GM23248 (cell line): Measurements from ENCODE around the gene CDK14. TPM values are rescaled to one million over a fixed set of nuclear protein-coding genes. Genes with fewer than 3 reads are reported as not detected.

Experiments
- DNase-seq: peaks from one replicate; pipeline ENCODE4 v3.0.0-alpha.2; 2015
- H2AFZ ChIP-seq: fragments of 200-600 bp; sonication (generic); 2 replicates; pipeline ENCODE4 v1.6.1; 2016; ENCODE audit warnings: antibody characterized with exemption
- H3F3A ChIP-seq: fragments of 200-600 bp; sonication (generic); 2 replicates; pipeline ENCODE4 v1.6.1; 2016; ENCODE audit warnings: mild to moderate bottlenecking, antibody characterized with exemption, mixed run types; ENCODE audit not compliant: insufficient read depth
- H3K27ac ChIP-seq: fragments of 200-600 bp; sonication (generic); 2 replicates; pipeline ENCODE4 v1.5.1; 2016; ENCODE audit warnings: mild to moderate bottlenecking
- H3K27me3 ChIP-seq: fragments of 200-600 bp; sonication (generic); replicated peaks from 2 replicates; pipeline ENCODE4 v1.6.1; 2016; ENCODE audit warnings: mild to moderate bottlenecking; ENCODE audit not compliant: insufficient read depth
- H3K36me3 ChIP-seq: fragments of 200-600 bp; sonication (generic); 2 replicates; pipeline ENCODE4 v1.6.1; 2016; ENCODE audit warnings: low read depth, mild to moderate bottlenecking
- H3K4me1 ChIP-seq: fragments of 200-600 bp; sonication (generic); 2 replicates; pipeline ENCODE4 v1.6.1; 2016; ENCODE audit warnings: mild to moderate bottlenecking; ENCODE audit not compliant: insufficient read depth
- H3K4me2 ChIP-seq: fragments of 200-600 bp; sonication (generic); one replicate; pipeline ENCODE4 v1.6.1; 2016; ENCODE audit warnings: mild to moderate bottlenecking; ENCODE audit not compliant: unreplicated experiment
- H3K4me3 ChIP-seq: fragments of 200-600 bp; sonication (generic); 2 replicates; pipeline ENCODE4 v1.5.1; 2016; ENCODE audit warnings: mild to moderate bottlenecking
- H3K79me2 ChIP-seq: fragments of 200-600 bp; sonication (generic); 2 replicates; pipeline ENCODE4 v1.6.1; 2016; ENCODE audit warnings: mild to moderate bottlenecking; ENCODE audit not compliant: insufficient read depth
- H3K9ac ChIP-seq: fragments of 200-600 bp; sonication (generic); 2 replicates; pipeline ENCODE4 v1.6.1; 2016; ENCODE audit warnings: mild to moderate bottlenecking
- H3K9me2 ChIP-seq: fragments of 200-600 bp; sonication (generic); 2 replicates; pipeline ENCODE4 v1.6.1; 2016; ENCODE audit warnings: mixed run types, mild to moderate bottlenecking, moderate library complexity; ENCODE audit not compliant: insufficient read depth
- H3K9me3 ChIP-seq: fragments of 200-600 bp; sonication (generic); one replicate; pipeline ENCODE4 v1.6.1; 2017; ENCODE audit warnings: low read depth
- H4K20me1 ChIP-seq: fragments of 200-600 bp; sonication (generic); 2 replicates; pipeline ENCODE4 v1.6.0; 2016; ENCODE audit not compliant: insufficient read depth
- EZH2 ChIP-seq: fragments of 200-600 bp; sonication (generic); IDR thresholded peaks from 2 replicates; pipeline ENCODE4 v1.6.1; 2018; ENCODE audit warnings: antibody characterized with exemption, mild to moderate bottlenecking; ENCODE audit not compliant: insufficient read depth, poor library complexity, severe bottlenecking
- EZH2phosphoT487 ChIP-seq: fragments of 200-600 bp; sonication (generic); IDR thresholded peaks from 2 replicates; pipeline ENCODE4 v1.6.1; 2018; ENCODE audit warnings: antibody characterized with exemption, moderate library complexity, mild to moderate bottlenecking, low read depth; ENCODE audit not compliant: insufficient read depth
- WGBS, 2 experiments: methylation state at CpG; one replicate each; pipeline ENCODE4 v1.1.6; 2015 to 2017; ENCODE audit warnings: low lambda C conversion rate in 2 of 2, low coverage in 1 of 2; ENCODE audit errors: missing lambda C conversion rate in 2 of 2; 5-methylcytosine and 5-hydroxymethylcytosine counted together
- in situ Hi-C: fragments of 300-500 bp; cut with MboI; formaldehyde crosslinking; loops from 2 replicates; pipeline ENCODE4 v1.15.0; 2020
- polyA plus RNA-seq: library from polyadenylated mRNA; unstranded; fragments of >200 nt; fragmentation: Nextera tagmentation; extraction: Ambion mirVana; gene quantifications from 2 replicates; pipeline ENCODE4 v1.2.1, GENCODE V29; 2016
- total RNA-seq: library from RNA; depleted of rRNA; stranded (reverse); fragments of >200 nt; shearing (Covaris generic); gene quantifications from 2 replicates; pipeline ENCODE4 v1.2.3, GENCODE V29; 2014

The CDK14 gene
- total and polyA plus RNA-seq, 2 experiments from 2014 or later = 19.9 to 21.2 TPM

DNA sequence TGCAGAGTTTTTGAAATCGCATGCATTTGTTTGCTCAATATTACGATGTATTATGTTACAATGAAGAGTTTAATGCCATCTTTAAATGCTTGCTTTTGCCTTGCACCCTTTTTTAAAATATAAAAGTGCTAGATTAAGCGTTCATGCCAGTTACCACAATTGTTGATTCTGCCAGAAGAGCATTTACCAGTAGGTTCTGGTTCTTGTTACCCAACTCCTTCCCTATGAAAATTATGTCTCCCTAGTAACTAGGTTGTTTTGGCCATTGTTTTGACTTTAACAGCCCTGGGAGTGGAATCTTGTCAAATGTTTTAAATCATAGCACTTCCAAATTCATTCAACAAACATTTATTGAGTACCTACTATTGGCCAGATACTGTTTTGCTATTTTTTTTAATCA is 32.8 kb upstream of the CDK14 start:
- Histone ChIP-seq H3K27me3 (no peaks in the 10 kb centered on the region), H3K36me3 (no peaks in the 10 kb centered on the region), H3K4me2 (no peak overlapping the region), H3K79me2 (no peaks in the 10 kb centered on the region), H3K9ac (no peak overlapping the region), H3K27ac (no peak overlapping the region), H3F3A (no peaks in the 10 kb centered on the region), H3K4me1 (peaks cover 12% of the 10 kb centered on the region), H2AFZ (no peak overlapping the region), H4K20me1 (no peaks in the 10 kb centered on the region), H3K9me2 (no peaks in the 10 kb centered on the region), H3K9me3 (no peaks in the 10 kb centered on the region), H3K4me3 (no peak overlapping the region)
- 49 to 52% methylated on average over 3 of the region's 3 CpGs for WGBS, 2 experiments
- TF ChIP-seq EZH2phosphoT487 (no peak), EZH2 (no peak)
- in situ Hi-C loops = no loop called here
- peak; percentile 20 for DNase-seq

DNA sequence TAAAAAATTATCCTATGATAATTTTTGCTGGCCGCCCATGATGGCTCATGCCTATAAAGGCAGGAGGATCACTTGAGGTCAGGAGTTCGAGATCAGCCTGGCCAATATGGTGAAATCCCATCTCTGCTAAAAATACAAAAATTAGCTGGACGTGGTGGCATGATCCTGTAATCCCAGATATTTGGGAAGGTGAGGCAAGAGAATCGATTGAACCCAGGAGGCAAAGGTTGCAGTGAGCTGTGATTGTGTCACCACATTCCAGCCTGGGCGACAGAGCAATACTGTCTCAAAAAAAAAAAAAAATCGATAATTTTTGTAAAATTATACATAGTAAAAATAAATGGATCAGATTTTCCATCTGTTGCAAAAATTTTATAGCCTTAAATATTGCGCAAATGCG is 31.7 kb upstream of the CDK14 start:
- in situ Hi-C loops = no loop called here
- 91 to 93% methylated on average over 8 of the region's 8 CpGs for WGBS, 2 experiments

DNA sequence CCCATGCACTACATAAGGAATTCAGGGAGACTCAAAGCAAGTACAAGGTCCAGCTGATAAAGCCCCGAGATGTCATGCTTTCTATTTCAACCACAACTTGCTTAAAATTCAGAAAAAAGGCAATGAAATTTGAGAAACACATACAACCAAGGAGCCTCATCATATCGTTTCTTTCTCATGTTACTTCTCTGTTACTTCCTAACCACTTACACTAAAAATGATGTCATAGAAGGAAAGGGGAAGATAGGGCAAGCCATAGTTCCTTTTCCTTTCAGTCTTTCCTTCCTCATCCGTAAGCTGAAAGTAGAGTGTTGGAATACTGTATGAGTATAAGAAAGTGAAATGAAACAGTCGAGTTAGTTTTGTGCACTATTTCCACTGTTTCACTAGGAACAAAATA is 27.9 kb upstream of the CDK14 start:
- Histone ChIP-seq H4K20me1 (no peaks in the 10 kb centered on the region), H3K27me3 (no peaks in the 10 kb centered on the region), H3K9me3 (no peaks in the 10 kb centered on the region), H3K36me3 (no peaks in the 10 kb centered on the region), H2AFZ (no peak overlapping the region), H3K79me2 (no peaks in the 10 kb centered on the region), H3K9ac (no peak overlapping the region), H3K4me1 (peaks cover 7% of the 10 kb centered on the region), H3K4me3 (no peak overlapping the region), H3F3A (no peaks in the 10 kb centered on the region), H3K4me2 (no peak overlapping the region), H3K27ac (no peak overlapping the region), H3K9me2 (no peaks in the 10 kb centered on the region)
- no peak for TF ChIP-seq EZH2phosphoT487
- TF ChIP-seq EZH2 = no peak
- WGBS, 2 experiments = 83 to 85% methylated on average over 4 of the region's 4 CpGs
- in situ Hi-C loops = no loop called here
- no peak for DNase-seq

More for the DNA sequence above, 31.7 kb upstream of the CDK14 start:
- TF ChIP-seq EZH2 = no peak
- no peak for TF ChIP-seq EZH2phosphoT487
- Histone ChIP-seq H3K36me3 (no peaks in the 10 kb centered on the region), H3K4me3 (no peak overlapping the region), H3K9me2 (no peaks in the 10 kb centered on the region), H3K9ac (no peak overlapping the region), H3K27ac (no peak overlapping the region), H3F3A (no peaks in the 10 kb centered on the region), H4K20me1 (no peaks in the 10 kb centered on the region), H3K4me1 (peaks cover 12% of the 10 kb centered on the region), H3K27me3 (no peaks in the 10 kb centered on the region), H3K9me3 (no peaks in the 10 kb centered on the region), H2AFZ (no peak overlapping the region), H3K79me2 (no peaks in the 10 kb centered on the region), H3K4me2 (no peak overlapping the region)
- DNase-seq = no peak

DNA sequence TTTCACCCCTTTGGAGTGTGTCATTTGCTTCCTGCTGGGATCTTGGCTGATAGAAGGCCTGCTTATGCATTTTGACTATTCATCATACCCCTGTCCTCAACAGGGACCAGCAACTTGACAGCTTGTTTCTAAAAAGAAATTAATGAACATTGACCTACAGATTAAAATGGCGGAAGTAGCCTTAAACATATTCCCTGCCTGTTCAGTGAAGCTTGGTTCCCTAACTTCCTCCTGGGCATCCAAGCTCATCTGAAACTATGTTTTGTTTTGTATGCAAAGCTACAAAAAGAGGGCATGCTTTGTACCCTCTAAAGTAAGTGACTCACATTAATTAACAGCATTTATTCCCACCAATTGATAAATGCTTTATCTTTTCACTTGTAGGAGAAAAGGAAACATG is 26.8 kb upstream of the CDK14 start:
- 100% methylated on average over 1 of the region's 1 CpG for WGBS, 2 experiments
- Histone ChIP-seq H2AFZ (no peak overlapping the region), H3K27me3 (no peaks in the 10 kb centered on the region), H4K20me1 (no peaks in the 10 kb centered on the region), H3F3A (no peaks in the 10 kb centered on the region), H3K9me2 (no peaks in the 10 kb centered on the region), H3K27ac (no peak overlapping the region), H3K36me3 (no peaks in the 10 kb centered on the region), H3K4me3 (no peak overlapping the region), H3K9ac (no peak overlapping the region), H3K4me2 (no peak overlapping the region), H3K9me3 (no peaks in the 10 kb centered on the region), H3K79me2 (no peaks in the 10 kb centered on the region), H3K4me1 (peaks cover 7% of the 10 kb centered on the region)
- in situ Hi-C loops = no loop called here
- DNase-seq = no peak
- TF ChIP-seq EZH2 (no peak), EZH2phosphoT487 (no peak)

- H2AFZ ChIP-seq = no peak overlapping the region
- no peaks in the 10 kb centered on the region for H3K36me3 ChIP-seq
- H3K27ac ChIP-seq = no peak overlapping the region
- TF ChIP-seq EZH2 (no peak), EZH2phosphoT487 (no peak)
- H3K9me3 ChIP-seq = no peaks in the 10 kb centered on the region
- no peaks in the 10 kb centered on the region for H3K9me2 ChIP-seq
- DNase-seq = peak; percentile 70
- no peaks in the 10 kb centered on the region for H3K79me2 ChIP-seq
- H3K9ac ChIP-seq = no peak overlapping the region
- no peaks in the 10 kb centered on the region for H3K27me3 ChIP-seq
- in situ Hi-C loops = no loop called here
- no peaks in the 10 kb centered on the region for H4K20me1 ChIP-seq
- H3K4me1 ChIP-seq = peaks cover 7% of the 10 kb centered on the region
- no peaks in the 10 kb centered on the region for H3F3A ChIP-seq
- H3K4me2 ChIP-seq = no peak overlapping the region
- 74 to 83% methylated on average over 1 of the region's 1 CpG for WGBS, 2 experiments
- H3K4me3 ChIP-seq = no peak overlapping the region
Observed at GRCh38 chr7:90570373-90570959, 25.7 kb upstream of the CDK14 start.
